ENCODE data around the gene ZDHHC1.
"Not testable (repeated sequence)": the region's sequence is repeated elsewhere in the genome, so short reads cannot be mapped to it uniquely, and the experiment has no call there.

Gene ZDHHC1

GRCh38 chr16:67361038-67361437 lies 55.2 kb downstream of the ZDHHC1 start:
- no peak for DNase-seq (ENCODE audit: low read depth, low spot score)

- not testable (repeated sequence) for DNase-seq (ENCODE audit: low read depth, low spot score)
Measured at GRCh38 chr16:67359540-67360269, 56.6 kb downstream of the ZDHHC1 start.

GRCh38 chr16:67357561-67357960 lies 58.7 kb downstream of the ZDHHC1 start:
- no peak for DNase-seq (ENCODE audit: low read depth, low spot score)

GRCh38 chr16:67356396-67356795 lies 59.9 kb downstream of the ZDHHC1 start:
- DNase-seq (ENCODE audit: low read depth, low spot score): no peak

GRCh38 chr16:67352463-67352862 lies 63.8 kb downstream of the ZDHHC1 start:
- not testable (repeated sequence) for DNase-seq (ENCODE audit: low read depth, low spot score)

- no peak for DNase-seq (ENCODE audit: low read depth, low spot score)
Measured at GRCh38 chr16:67350324-67350723, 66.0 kb downstream of the ZDHHC1 start.

GRCh38 chr16:67349172-67349571 lies 67.1 kb downstream of the ZDHHC1 start:
- no peak for DNase-seq (ENCODE audit: low read depth, low spot score)

- DNase-seq (ENCODE audit: low read depth, low spot score): no peak
Measured at GRCh38 chr16:67346341-67346740, 69.9 kb downstream of the ZDHHC1 start.

GRCh38 chr16:67345401-67345800 lies 70.9 kb downstream of the ZDHHC1 start:
- DNase-seq (ENCODE audit: low read depth, low spot score): no peak
